ENCODE measurements around the gene DNHD1.

Gene DNHD1

GRCh38 chr11:6498121-6498520 is 1.0 kb downstream of the DNHD1 start:
- Histone ChIP-seq H3K27ac (no peak overlapping the region), H3K4me1 (ENCODE audit: low read depth, poor library complexity, severe bottlenecking) (no peaks in the 10 kb centered on the region), H3K9ac (no peak overlapping the region), H3K4me3 (IDR thresholded peaks at IDR 0.05; ENCODE audit: insufficient read depth, low read depth, low read length) (no peak overlapping the region), H4K20me1 (ENCODE audit: insufficient read depth) (no peaks in the 10 kb centered on the region), H3K79me2 (ENCODE audit: insufficient read depth, low read depth) (no peaks in the 10 kb centered on the region), H3K36me3 (ENCODE audit: insufficient read depth) (no peaks in the 10 kb centered on the region), H2AFZ (ENCODE audit: low read depth) (no peak overlapping the region), H3K4me2 (no peak overlapping the region), H3K27me3 (ENCODE audit: insufficient read depth, low read depth) (no peaks in the 10 kb centered on the region)
- no peak for TF ChIP-seq CTCF (conservative IDR thresholded peaks at IDR 0.05; ENCODE audit: low read depth, low read length)

- no peaks in the 10 kb centered on the region for H3K36me3 ChIP-seq (ENCODE audit: insufficient read depth)
- H3K4me2 ChIP-seq = no peak overlapping the region
- no peak overlapping the region for H3K4me3 ChIP-seq (IDR thresholded peaks at IDR 0.05; ENCODE audit: insufficient read depth, low read depth, low read length)
- H3K27ac ChIP-seq = no peak overlapping the region
- no peak overlapping the region for H2AFZ ChIP-seq (ENCODE audit: low read depth)
- no peaks in the 10 kb centered on the region for H3K27me3 ChIP-seq (ENCODE audit: insufficient read depth, low read depth)
- no peak for TF ChIP-seq CTCF (conservative IDR thresholded peaks at IDR 0.05; ENCODE audit: low read depth, low read length)
- no peak overlapping the region for H3K9ac ChIP-seq
- H3K4me1 ChIP-seq (ENCODE audit: low read depth, poor library complexity, severe bottlenecking) = no peaks in the 10 kb centered on the region
- no peaks in the 10 kb centered on the region for H4K20me1 ChIP-seq (ENCODE audit: insufficient read depth)
- H3K79me2 ChIP-seq (ENCODE audit: insufficient read depth, low read depth) = no peaks in the 10 kb centered on the region
Measured at GRCh38 chr11:6498544-6498943, 1.5 kb downstream of the DNHD1 start.

GRCh38 chr11:6502382-6502781 is 5.3 kb downstream of the DNHD1 start:
- H3K4me1 ChIP-seq (ENCODE audit: low read depth, poor library complexity, severe bottlenecking) = no peaks in the 10 kb centered on the region
- H3K36me3 ChIP-seq (ENCODE audit: insufficient read depth) = no peaks in the 10 kb centered on the region
- H3K4me2 ChIP-seq = no peak overlapping the region
- no peaks in the 10 kb centered on the region for H4K20me1 ChIP-seq (ENCODE audit: insufficient read depth)
- no peaks in the 10 kb centered on the region for H3K79me2 ChIP-seq (ENCODE audit: insufficient read depth, low read depth)
- no peaks in the 10 kb centered on the region for H3K27me3 ChIP-seq (ENCODE audit: insufficient read depth, low read depth)
- H3K4me3 ChIP-seq (IDR thresholded peaks at IDR 0.05; ENCODE audit: insufficient read depth, low read depth, low read length) = no peak overlapping the region
- no peak overlapping the region for H3K27ac ChIP-seq
- no peak for TF ChIP-seq CTCF (conservative IDR thresholded peaks at IDR 0.05; ENCODE audit: low read depth, low read length)
- H3K9ac ChIP-seq = no peak overlapping the region
- no peak overlapping the region for H2AFZ ChIP-seq (ENCODE audit: low read depth)

- H2AFZ ChIP-seq (ENCODE audit: low read depth) = no peak overlapping the region
- H4K20me1 ChIP-seq (ENCODE audit: insufficient read depth) = no peaks in the 10 kb centered on the region
- no peak overlapping the region for H3K9ac ChIP-seq
- H3K36me3 ChIP-seq (ENCODE audit: insufficient read depth) = no peaks in the 10 kb centered on the region
- no peak overlapping the region for H3K4me3 ChIP-seq (IDR thresholded peaks at IDR 0.05; ENCODE audit: insufficient read depth, low read depth, low read length)
- H3K4me2 ChIP-seq = no peak overlapping the region
- H3K79me2 ChIP-seq (ENCODE audit: insufficient read depth, low read depth) = no peaks in the 10 kb centered on the region
- no peaks in the 10 kb centered on the region for H3K4me1 ChIP-seq (ENCODE audit: low read depth, poor library complexity, severe bottlenecking)
- H3K27me3 ChIP-seq (ENCODE audit: insufficient read depth, low read depth) = no peaks in the 10 kb centered on the region
- H3K27ac ChIP-seq = no peak overlapping the region
- TF ChIP-seq CTCF (conservative IDR thresholded peaks at IDR 0.05; ENCODE audit: low read depth, low read length) = no peak
Measured at GRCh38 chr11:6504166-6504565, 7.1 kb downstream of the DNHD1 start.
